ENCODE results near the gene MSANTD2.

GRCh38 chr11:124846070-124846673, 46.0 kb upstream of the MSANTD2 start:
- TF ChIP-seq CTCF (conservative IDR thresholded peaks at IDR 0.05; ENCODE audit: low read depth, low read length) (no peak), FOS (IDR thresholded peaks at IDR 0.05; ENCODE audit: low read depth, low read length) (no peak), CEBPB (IDR thresholded peaks at IDR 0.05; ENCODE audit: low read depth, low read length) (no peak), POLR2A (IDR thresholded peaks at IDR 0.05; ENCODE audit: low read depth, low read length) (no peak), RAD21 (IDR thresholded peaks at IDR 0.05; ENCODE audit: low read length) (no peak), MXI1 (IDR thresholded peaks at IDR 0.05; ENCODE audit: borderline replicate concordance, low read depth, low read length) (no peak), NFE2L2 (IDR thresholded peaks at IDR 0.05; ENCODE audit: low read depth, low read length) (no peak), MAZ (IDR thresholded peaks at IDR 0.05; ENCODE audit: borderline replicate concordance, low read depth, low read length) (no peak), USF2 (IDR thresholded peaks at IDR 0.05; ENCODE audit: low read depth, low read length) (no peak)
